IPS-NIHi11 (cell line): ENCODE measurements around the gene UBE2C.

Experiments
- DNase-seq: peaks from one replicate; pipeline ENCODE4 v3.0.0; 2012; ENCODE audit warnings: mixed read lengths, low spot score

UBE2C gene

GRCh38 chr20:45859916-45860315, 47.5 kb downstream of the UBE2C start:
- no peak for DNase-seq

- DNase-seq = no peak
These were observed 48.2 kb downstream of the UBE2C start for GRCh38 chr20:45860560-45861220.

GRCh38 chr20:45861221-45862075, 49.0 kb downstream of the UBE2C start:
- DNase-seq = no peak

GRCh38 chr20:45863543-45864470, 51.4 kb downstream of the UBE2C start:
- DNase-seq = no peak

GRCh38 chr20:45866454-45866853, 54.0 kb downstream of the UBE2C start:
- no peak for DNase-seq
